H9 (cell line): Measurements from ENCODE around the gene GNB1L. TPM values are rescaled to one million over a fixed set of nuclear protein-coding genes. Genes with fewer than 3 reads are reported as not detected.

Experiments used
- DNase-seq: peaks from one replicate; pipeline ENCODE4 v3.0.0-alpha.2; 2017
- H2AFZ ChIP-seq: one replicate; pipeline ENCODE4 v1.6.1; 2013; ENCODE audit warnings: mild to moderate bottlenecking, low read length, control low read depth, moderate library complexity
- H2AK5ac ChIP-seq: 2 replicates; pipeline ENCODE4 v1.6.1; 2013; ENCODE audit warnings: low read length, control low read depth, mixed read lengths; ENCODE audit not compliant: insufficient read length
- H2BK120ac ChIP-seq: one replicate; pipeline ENCODE4 v1.6.1; 2013; ENCODE audit warnings: low read depth, mild to moderate bottlenecking, low read length, control low read depth, inconsistent platforms; ENCODE audit not compliant: poor library complexity, severe bottlenecking
- H2BK12ac ChIP-seq: 2 replicates; pipeline ENCODE4 v1.6.1; 2013; ENCODE audit warnings: low read length, control low read depth, mixed read lengths, low read depth; ENCODE audit not compliant: insufficient read length
- H2BK15ac ChIP-seq: 2 replicates; pipeline ENCODE4 v1.6.1; 2013; ENCODE audit warnings: low read depth, low read length, control low read depth
- H2BK20ac ChIP-seq: one replicate; pipeline ENCODE4 v1.6.1; 2013; ENCODE audit warnings: low read depth, mild to moderate bottlenecking, low read length, control low read depth, inconsistent platforms; ENCODE audit not compliant: poor library complexity, severe bottlenecking
- H2BK5ac ChIP-seq: 2 replicates; pipeline ENCODE4 v1.6.1; 2013; ENCODE audit warnings: low read length, control low read depth, mixed read lengths; ENCODE audit not compliant: insufficient read length
- H3K14ac ChIP-seq: 2 replicates; pipeline ENCODE4 v1.6.1; 2013; ENCODE audit warnings: low read length, control low read depth; ENCODE audit not compliant: insufficient read depth
- H3K18ac ChIP-seq: 2 replicates; pipeline ENCODE4 v1.6.1; 2013; ENCODE audit warnings: low read depth, mild to moderate bottlenecking, mixed read lengths, low read length, control low read depth; ENCODE audit not compliant: insufficient read length
- H3K23ac ChIP-seq: 2 replicates; pipeline ENCODE4 v1.6.1; 2013; ENCODE audit warnings: low read length, control low read depth, mixed read lengths, low read depth; ENCODE audit not compliant: insufficient read length
- H3K23me2 ChIP-seq: 2 replicates; pipeline ENCODE4 v1.6.1; 2013; ENCODE audit warnings: low read depth, mild to moderate bottlenecking, mixed read lengths, low read length, control low read depth; ENCODE audit not compliant: insufficient read length, poor library complexity, severe bottlenecking
- H3K27ac ChIP-seq: 2 replicates; pipeline ENCODE4 v1.5.1; 2013; ENCODE audit warnings: low read length, control low read depth, mixed read lengths, low read depth; ENCODE audit not compliant: insufficient read length
- H3K27me3 ChIP-seq: 2 replicates; pipeline ENCODE4 v1.6.1; 2013; ENCODE audit warnings: low read length, control low read depth, inconsistent platforms; ENCODE audit not compliant: insufficient read depth
- H3K4ac ChIP-seq: 2 replicates; pipeline ENCODE4 v1.6.1; 2013; ENCODE audit warnings: low read depth, mild to moderate bottlenecking, control low read depth, inconsistent platforms, low read length, moderate library complexity
- H3K4me1 ChIP-seq: 2 replicates; pipeline ENCODE4 v1.6.1; 2013; ENCODE audit warnings: low read length, control low read depth, inconsistent platforms; ENCODE audit not compliant: insufficient read depth
- H3K4me2 ChIP-seq: 2 replicates; pipeline ENCODE4 v1.6.1; 2013; ENCODE audit warnings: low read length, control low read depth, mixed read lengths; ENCODE audit not compliant: insufficient read length, insufficient read depth
- H3K56ac ChIP-seq: 2 replicates; pipeline ENCODE4 v1.6.1; 2013; ENCODE audit warnings: low read depth, mild to moderate bottlenecking, mixed read lengths, low read length, control low read depth; ENCODE audit not compliant: insufficient read length
- H3K79me1 ChIP-seq: 2 replicates; pipeline ENCODE4 v1.6.1; 2013; ENCODE audit warnings: low read depth, mild to moderate bottlenecking, moderate library complexity, low read length, control low read depth, inconsistent platforms; ENCODE audit not compliant: insufficient read depth, poor library complexity, severe bottlenecking
- H3K79me2 ChIP-seq: 2 replicates; pipeline ENCODE4 v1.6.1; 2013; ENCODE audit warnings: low read length, control low read depth, inconsistent platforms; ENCODE audit not compliant: insufficient read depth
- H3K9ac ChIP-seq: 2 replicates; pipeline ENCODE4 v1.6.1; 2013; ENCODE audit warnings: low read length, control low read depth, mixed read lengths; ENCODE audit not compliant: insufficient read length; ENCODE audit errors: extremely low read depth
- H3K9me3 ChIP-seq: one replicate; pipeline ENCODE4 v1.6.1; 2013; ENCODE audit warnings: low read depth, low read length, inconsistent platforms; ENCODE audit not compliant: control insufficient read depth
- H3T11ph ChIP-seq: one replicate; pipeline ENCODE4 v1.6.1; 2013; ENCODE audit warnings: mild to moderate bottlenecking, low read length, control low read depth, inconsistent platforms
- H4K20me1 ChIP-seq: one replicate; pipeline ENCODE4 v1.6.1; 2013; ENCODE audit not compliant: control insufficient read depth, insufficient read length, insufficient read depth
- H4K5ac ChIP-seq: 2 replicates; pipeline ENCODE4 v1.6.1; 2013; ENCODE audit warnings: low read depth, mild to moderate bottlenecking, mixed read lengths, low read length, control low read depth; ENCODE audit not compliant: insufficient read length
- H4K8ac ChIP-seq: replicated peaks from 2 replicates; pipeline ENCODE4 v1.6.1; 2013; ENCODE audit warnings: low read length, control low read depth, mixed read lengths, low read depth; ENCODE audit not compliant: insufficient read length
- H4K91ac ChIP-seq: 2 replicates; pipeline ENCODE4 v1.6.1; 2013; ENCODE audit warnings: low read depth, mild to moderate bottlenecking, moderate library complexity, mixed read lengths, low read length, control low read depth; ENCODE audit not compliant: insufficient read length
- H3K27ac Mint-ChIP-seq, 3 experiments: 2 replicates in 2 of 3; 3 replicates in 1 of 3; pipeline ENCODE4 v1.8.0; 2020 to 2021; ENCODE audit warnings: mixed read lengths in 3 of 3, mild to moderate bottlenecking in 1 of 3, moderate library complexity in 1 of 3
- H3K27me3 Mint-ChIP-seq: 2 replicates; pipeline ENCODE4 v1.8.0; 2021; ENCODE audit warnings: low read depth, mild to moderate bottlenecking, moderate library complexity, mixed read lengths
- H3K36me3 Mint-ChIP-seq, 3 experiments: 2 replicates in 2 of 3; 3 replicates in 1 of 3; pipeline ENCODE4 v1.8.0; 2020 to 2021; ENCODE audit warnings: low read depth in 3 of 3, mixed read lengths in 3 of 3; ENCODE audit not compliant: insufficient read depth in 1 of 3
- H3K4me1 Mint-ChIP-seq, 2 experiments: 2 replicates each; pipeline ENCODE4 v1.8.0; 2020; ENCODE audit warnings: mixed read lengths in 2 of 2
- H3K4me3 Mint-ChIP-seq, 2 experiments: 2 replicates in 1 of 2; 3 replicates in 1 of 2; pipeline ENCODE4 v1.8.0; 2020 to 2021; ENCODE audit warnings: mild to moderate bottlenecking in 2 of 2, mixed read lengths in 2 of 2, moderate library complexity in 1 of 2
- H3K9me3 Mint-ChIP-seq, 2 experiments: 2 replicates in 1 of 2; 3 replicates in 1 of 2; pipeline ENCODE4 v1.8.0; 2020; ENCODE audit warnings: mild to moderate bottlenecking in 2 of 2, mixed read lengths in 2 of 2, moderate library complexity in 1 of 2
- CTCF ChIP-seq: fragments of 200-600 bp; sonication (generic); conservative IDR thresholded peaks from 3 replicates; pipeline ENCODE4 v1.8.0; 2021; ENCODE audit warnings: antibody characterized with exemption, mild to moderate bottlenecking
- WGBS: extraction: QIAGEN DNeasy Blood & Tissue Kit; methylation state at CpG from one replicate; pipeline ENCODE4 v1.1.7; 2013; ENCODE audit warnings: missing lambda C conversion rate, low lambda C conversion rate, mixed read lengths; ENCODE audit not compliant: insufficient read length; ENCODE audit errors: extremely low coverage; 5-methylcytosine and 5-hydroxymethylcytosine counted together
- total RNA-seq: library from RNA; stranded (reverse); gene quantifications from 2 replicates; pipeline ENCODE4 v1.2.1, GENCODE V29; 2021

Gene GNB1L
- total RNA-seq, 1 experiment from 2014 or later: 22.4 TPM

GRCh38 chr22:19800761-19801244, 53.9 kb downstream of the GNB1L start:
- Histone ChIP-seq H2BK15ac (no peak overlapping the region), H2AK5ac (no peak overlapping the region), H3K9ac (no peak overlapping the region), H3K79me2 (no peaks in the 10 kb centered on the region), H3K4me1 (no peaks in the 10 kb centered on the region), H4K8ac (no peak overlapping the region), H4K5ac (no peak overlapping the region), H2AFZ (no peak overlapping the region), H3T11ph (no peak overlapping the region), H3K27me3 (no peaks in the 10 kb centered on the region), H3K4ac (no peak overlapping the region), H2BK5ac (no peak overlapping the region), H3K9me3 (no peaks in the 10 kb centered on the region), H4K91ac (no peak overlapping the region), H4K20me1 (no peaks in the 10 kb centered on the region), H3K18ac (no peak overlapping the region), H3K4me2 (no peak overlapping the region), H2BK20ac (no peak overlapping the region), H3K56ac (no peak overlapping the region), H2BK120ac (no peak overlapping the region), H3K27ac (no peak overlapping the region), H3K14ac (no peak overlapping the region), H3K23ac (no peak overlapping the region), H2BK12ac (no peak overlapping the region), H3K79me1 (no peaks in the 10 kb centered on the region), H3K23me2 (peaks cover 3% of the 10 kb centered on the region)
- peak; percentile 61; the same call in 2 of the 3 replicates for TF ChIP-seq CTCF
- H3K27ac Mint-ChIP-seq: no peak overlapping the region
- H3K4me1 Mint-ChIP-seq: peaks cover 0 to 8% of the 10 kb centered on the region in 2 experiments; a peak in 2 of 4 replicates
- H3K4me3 Mint-ChIP-seq: no peak overlapping the region
- H3K27me3 Mint-ChIP-seq: no peaks in the 10 kb centered on the region; the same call in 1 of the 2 replicates
- H3K36me3 Mint-ChIP-seq: peaks cover 0 to 3% (median 2%) of the 10 kb centered on the region in 3 experiments; a peak in 3 of 7 replicates
- peak; percentile 69 for DNase-seq
- no peaks in the 10 kb centered on the region for H3K9me3 Mint-ChIP-seq
- WGBS: no CpG with 5 or more reads among the region's 13 CpGs
